Stimulated activated CD4-positive, alpha-beta T cell treated with anti-CD3 and anti-CD28 coated beads, Interleukin-2, amount 100 ng/mL, for 24 hours (primary cell): ENCODE data around the gene ABCA7.
"Not testable (repeated sequence)": the region's sequence is repeated elsewhere in the genome, so short reads cannot be mapped to it uniquely, and the experiment has no call there.

Experiments
- DNase-seq, 2 donors: peaks; one replicate each; pipeline ENCODE4 v3.0.0-alpha.2; 2020

ABCA7 gene

GRCh38 chr19:1017115-1017905 lies 22.6 kb upstream of the ABCA7 start:
- no peak for DNase-seq

- DNase-seq: no peak
These were observed 22.0 kb upstream of the ABCA7 start for GRCh38 chr19:1017906-1018305.

- no peak for DNase-seq
These were observed 21.5 kb upstream of the ABCA7 start for GRCh38 chr19:1018393-1018792.

- DNase-seq: no peak
These were observed 20.8 kb upstream of the ABCA7 start for GRCh38 chr19:1018932-1019615.

- no peak for DNase-seq
These were observed 20.3 kb upstream of the ABCA7 start for GRCh38 chr19:1019616-1019961.

- peak in 1 of 2 donors; percentile 41 for DNase-seq
These were observed 19.7 kb upstream of the ABCA7 start for GRCh38 chr19:1019980-1020867.

GRCh38 chr19:1020868-1021425 lies 19.0 kb upstream of the ABCA7 start, which contains the start of gene TMEM259:
Gene TMEM259 (minus strand): TSS chr19:1021123. CDS start chr19:1020996, 127 bp downstream.
- DNase-seq: peak; percentile 97

- not testable (repeated sequence) for DNase-seq
These were observed 16.1 kb upstream of the ABCA7 start for GRCh38 chr19:1023883-1024188.

GRCh38 chr19:1025080-1025479 lies 14.8 kb upstream of the ABCA7 start:
- DNase-seq: not testable (repeated sequence)

GRCh38 chr19:1025960-1026782 lies 13.7 kb upstream of the ABCA7 start, which contains the start of gene CNN2:
Gene CNN2 (plus strand): TSS chr19:1026608. CDS start chr19:1026662, 54 bp downstream.
- peak; percentile 74 to 79 for DNase-seq

- peak; percentile 38 to 56 for DNase-seq
These were observed 12.9 kb upstream of the ABCA7 start for GRCh38 chr19:1026783-1027649.

- no peak for DNase-seq
These were observed 12.3 kb upstream of the ABCA7 start for GRCh38 chr19:1027650-1028061.

GRCh38 chr19:1028062-1028926 lies 11.6 kb upstream of the ABCA7 start:
- DNase-seq: peak; percentile 57 to 62

- no peak for DNase-seq
These were observed 7.5 kb upstream of the ABCA7 start for GRCh38 chr19:1032264-1032867.

- no peak for DNase-seq
These were observed 3.8 kb upstream of the ABCA7 start for GRCh38 chr19:1035998-1036621.

- no peak for DNase-seq
These were observed 2.3 kb upstream of the ABCA7 start for GRCh38 chr19:1037621-1038064.

GRCh38 chr19:1038978-1039645 lies 795 bp upstream of the ABCA7 start:
- DNase-seq: no peak
